ENCODE measurements around the gene SGF29.

SGF29 gene

DNA sequence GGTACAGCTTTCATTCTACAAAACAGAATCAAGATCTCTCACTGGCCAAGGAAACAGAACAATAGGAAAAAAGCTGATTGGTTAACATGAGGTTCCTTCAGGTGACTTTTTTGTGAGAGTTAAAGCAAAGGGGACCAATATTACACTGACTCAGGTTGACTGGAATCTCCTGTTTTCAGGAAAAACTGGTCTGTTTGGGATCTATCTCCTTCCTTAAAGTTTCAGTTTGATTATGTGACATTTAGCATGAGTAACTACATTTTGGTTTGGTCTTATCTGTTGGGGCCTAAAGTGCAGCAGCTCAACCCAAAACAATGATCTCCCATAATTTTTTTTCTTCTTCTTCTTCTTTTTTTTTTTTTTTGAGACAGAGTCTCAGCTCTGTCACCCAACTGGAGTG, 24.6 kb upstream of the SGF29 start:
- no peak overlapping the region for H3K4me3 ChIP-seq (ENCODE audit: low read depth, low read length)
- TF ChIP-seq, protein P1, sequence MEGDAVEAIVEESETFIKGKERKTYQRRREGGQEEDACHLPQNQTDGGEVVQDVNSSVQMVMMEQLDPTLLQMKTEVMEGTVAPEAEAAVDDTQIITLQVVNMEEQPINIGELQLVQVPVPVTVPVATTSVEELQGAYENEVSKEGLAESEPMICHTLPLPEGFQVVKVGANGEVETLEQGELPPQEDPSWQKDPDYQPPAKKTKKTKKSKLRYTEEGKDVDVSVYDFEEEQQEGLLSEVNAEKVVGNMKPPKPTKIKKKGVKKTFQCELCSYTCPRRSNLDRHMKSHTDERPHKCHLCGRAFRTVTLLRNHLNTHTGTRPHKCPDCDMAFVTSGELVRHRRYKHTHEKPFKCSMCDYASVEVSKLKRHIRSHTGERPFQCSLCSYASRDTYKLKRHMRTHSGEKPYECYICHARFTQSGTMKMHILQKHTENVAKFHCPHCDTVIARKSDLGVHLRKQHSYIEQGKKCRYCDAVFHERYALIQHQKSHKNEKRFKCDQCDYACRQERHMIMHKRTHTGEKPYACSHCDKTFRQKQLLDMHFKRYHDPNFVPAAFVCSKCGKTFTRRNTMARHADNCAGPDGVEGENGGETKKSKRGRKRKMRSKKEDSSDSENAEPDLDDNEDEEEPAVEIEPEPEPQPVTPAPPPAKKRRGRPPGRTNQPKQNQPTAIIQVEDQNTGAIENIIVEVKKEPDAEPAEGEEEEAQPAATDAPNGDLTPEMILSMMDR (IDR thresholded peaks at IDR 0.05; ENCODE audit: low read depth, low read length) = no peak
- TF ChIP-seq MYC (IDR thresholded peaks at IDR 0.05; ENCODE audit: low read depth, low read length) (no peak), POLR2A (IDR thresholded peaks at IDR 0.05; ENCODE audit: extremely low read depth, insufficient read length) (no peak)
- TF ChIP-seq, protein P2, sequence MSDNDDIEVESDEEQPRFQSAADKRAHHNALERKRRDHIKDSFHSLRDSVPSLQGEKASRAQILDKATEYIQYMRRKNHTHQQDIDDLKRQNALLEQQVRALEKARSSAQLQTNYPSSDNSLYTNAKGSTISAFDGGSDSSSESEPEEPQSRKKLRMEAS (IDR thresholded peaks at IDR 0.05; ENCODE audit: low read depth, low read length) = no peak
- no peak for DNase-seq (ENCODE audit: low read depth)

DNA sequence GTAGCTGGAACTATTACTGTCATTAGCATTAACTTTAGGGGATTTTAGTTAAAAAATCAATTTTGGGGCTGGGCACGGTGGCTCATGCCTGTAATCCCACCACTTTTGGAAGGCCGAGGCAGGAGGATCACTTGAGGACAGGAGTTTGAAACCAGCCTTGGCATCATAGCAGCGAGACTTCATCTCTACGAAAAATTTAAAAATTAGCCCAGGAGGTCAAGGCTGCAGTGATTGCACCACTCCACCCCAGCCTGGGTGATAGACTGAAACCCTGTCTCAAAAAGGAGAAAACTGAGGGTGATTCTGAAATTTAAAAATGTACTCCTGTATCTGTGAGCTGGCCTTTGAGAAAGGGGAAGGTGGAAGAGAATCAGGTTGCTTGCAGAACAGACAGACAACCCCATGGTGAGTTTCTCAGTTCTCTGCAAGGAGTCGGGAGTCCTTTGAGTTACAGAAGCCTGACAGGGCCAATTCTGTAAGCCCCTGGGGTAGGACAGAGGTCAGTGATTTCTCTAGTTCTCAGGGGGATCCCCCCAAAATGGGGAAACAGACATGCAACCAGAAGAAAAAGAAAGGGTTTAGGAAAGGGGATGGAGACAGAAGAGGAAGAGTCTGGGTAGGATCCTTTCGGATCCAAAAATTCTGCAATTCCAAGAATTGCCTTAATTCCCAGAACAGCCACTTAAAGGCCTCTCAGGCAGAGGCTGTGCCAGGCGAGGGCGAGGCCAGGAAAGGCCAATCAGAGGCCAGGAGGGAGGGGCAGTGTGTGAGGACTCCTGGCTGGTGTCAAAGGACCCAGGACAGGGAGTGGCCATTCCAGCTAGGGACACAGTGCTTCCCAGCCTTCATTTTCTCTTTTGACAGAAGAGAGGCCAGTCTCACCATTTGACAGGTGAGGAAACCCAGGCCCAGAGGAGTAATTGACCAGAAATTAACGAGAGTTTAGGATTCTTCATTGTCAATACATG, 21.7 kb upstream of the SGF29 start:
- H3K4me3 ChIP-seq (ENCODE audit: low read depth, low read length) = no peak overlapping the region
- no peak for DNase-seq (ENCODE audit: low read depth)
- TF ChIP-seq, protein P2 (IDR thresholded peaks at IDR 0.05; ENCODE audit: low read depth, low read length) = no peak
- no peak for TF ChIP-seq POLR2A (IDR thresholded peaks at IDR 0.05; ENCODE audit: extremely low read depth, insufficient read length)
- TF ChIP-seq, protein P1 (IDR thresholded peaks at IDR 0.05; ENCODE audit: low read depth, low read length) = no peak
- no peak for TF ChIP-seq MYC (IDR thresholded peaks at IDR 0.05; ENCODE audit: low read depth, low read length)

DNA sequence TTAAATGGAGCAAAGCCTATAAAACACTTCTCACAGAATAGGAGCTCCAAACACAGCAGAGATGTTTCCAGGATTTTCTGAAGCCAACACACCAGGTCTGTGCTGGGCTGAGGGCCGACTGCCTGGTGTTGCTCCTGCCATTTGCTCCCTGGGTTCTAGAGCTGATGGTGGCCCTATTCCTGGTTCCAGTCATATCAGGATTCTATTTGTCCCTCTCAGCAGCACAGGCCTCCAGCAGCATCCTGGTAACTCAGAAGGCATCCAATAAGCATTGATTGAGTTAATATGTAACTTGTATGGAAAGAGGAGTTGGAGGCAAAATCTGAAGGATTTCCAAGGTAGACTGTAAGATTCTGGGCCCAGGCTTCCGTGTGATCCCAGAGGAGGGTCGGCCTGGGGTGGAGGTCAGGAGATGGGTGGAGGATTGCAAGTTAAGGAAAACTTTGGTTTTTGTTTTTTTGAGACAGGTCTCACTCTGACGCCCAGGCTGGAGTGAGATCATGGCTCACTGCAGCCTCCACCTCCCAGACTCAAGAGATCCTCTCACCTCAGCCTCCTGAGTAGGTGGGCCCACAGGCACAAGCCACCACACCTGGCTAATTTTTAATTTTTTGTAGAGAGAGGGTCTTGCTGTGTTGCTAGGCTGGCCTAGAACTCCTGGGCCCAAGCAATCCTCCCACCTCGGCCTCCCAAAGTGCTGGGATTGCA, 20.6 kb upstream of the SGF29 start:
- DNase-seq (ENCODE audit: low read depth) = no peak
- H3K4me3 ChIP-seq (ENCODE audit: low read depth, low read length) = no peak overlapping the region
- TF ChIP-seq POLR2A (IDR thresholded peaks at IDR 0.05; ENCODE audit: extremely low read depth, insufficient read length) = no peak
- TF ChIP-seq, protein P2 (IDR thresholded peaks at IDR 0.05; ENCODE audit: low read depth, low read length) = no peak
- no peak for TF ChIP-seq MYC (IDR thresholded peaks at IDR 0.05; ENCODE audit: low read depth, low read length)
- TF ChIP-seq, protein P1 (IDR thresholded peaks at IDR 0.05; ENCODE audit: low read depth, low read length) = no peak

DNA sequence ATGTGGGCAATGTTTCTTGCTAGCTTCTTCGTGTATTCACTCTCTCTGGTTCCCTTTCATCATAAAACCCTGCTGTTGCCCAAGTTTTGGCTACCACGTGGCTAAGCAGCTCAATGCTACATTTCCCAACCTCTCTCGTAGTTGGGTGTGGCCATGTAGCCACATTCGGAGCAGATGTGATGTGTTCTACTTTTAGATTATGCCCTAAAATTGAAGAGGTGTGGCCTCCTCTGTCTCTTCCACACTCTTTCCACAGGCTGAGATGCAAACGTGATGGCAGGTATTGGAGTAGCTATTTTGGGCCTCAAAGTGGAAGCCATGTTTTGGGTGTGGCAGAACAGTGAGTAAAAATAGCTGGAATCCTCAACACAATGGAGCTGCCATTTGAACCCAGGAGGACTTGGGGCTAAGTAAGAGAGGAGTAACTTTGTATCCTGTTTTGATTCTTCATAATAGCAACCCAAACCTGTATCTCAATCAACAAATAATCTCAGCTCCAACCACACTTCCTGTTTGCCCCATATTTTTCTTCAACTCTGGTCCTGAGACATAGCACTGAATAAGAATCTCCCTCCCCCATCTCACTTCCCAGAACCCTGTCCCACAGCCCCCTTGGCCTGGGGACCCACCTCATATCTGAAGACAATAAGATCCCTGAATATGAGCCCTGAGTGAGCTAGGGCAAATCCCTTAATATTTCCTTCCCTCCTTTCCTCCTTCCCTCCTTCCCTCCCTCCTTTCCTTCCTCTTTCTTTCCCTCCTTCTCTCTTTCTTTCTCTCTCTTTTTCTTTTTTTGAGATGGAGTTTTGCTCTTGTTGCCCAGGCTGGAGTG, 19.0 kb upstream of the SGF29 start:
- TF ChIP-seq, protein P2 (IDR thresholded peaks at IDR 0.05; ENCODE audit: low read depth, low read length) = peak; percentile 98
- TF ChIP-seq MYC (IDR thresholded peaks at IDR 0.05; ENCODE audit: low read depth, low read length) = peak; percentile 99
- TF ChIP-seq, protein P1 (IDR thresholded peaks at IDR 0.05; ENCODE audit: low read depth, low read length) = no peak
- peak; percentile 93 for DNase-seq (ENCODE audit: low read depth)
- no peak overlapping the region for H3K4me3 ChIP-seq (ENCODE audit: low read depth, low read length)

DNA sequence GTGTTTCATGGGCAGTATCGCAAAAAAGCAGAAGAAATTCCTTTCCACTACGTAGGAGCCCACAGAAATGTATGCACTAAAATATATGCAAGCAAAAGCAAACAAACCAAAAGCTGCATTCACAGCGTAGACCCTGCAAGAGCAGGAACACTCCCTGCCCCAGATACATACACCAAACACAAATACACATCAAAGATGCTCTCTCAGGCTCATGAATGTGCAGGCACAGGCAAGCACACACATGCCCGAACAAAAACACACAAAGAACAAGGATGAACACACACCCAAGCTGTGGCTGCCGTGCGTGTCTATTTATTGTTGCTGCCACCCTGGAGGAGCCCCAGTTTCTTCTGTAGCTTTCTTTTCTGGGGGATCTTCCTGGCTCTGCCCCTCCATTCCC, 16.6 kb upstream of the SGF29 start:
- H3K4me3 ChIP-seq (ENCODE audit: low read depth, low read length) = no peak overlapping the region
- DNase-seq (ENCODE audit: low read depth) = no peak
- TF ChIP-seq, protein P1 (IDR thresholded peaks at IDR 0.05; ENCODE audit: low read depth, low read length) = no peak
- TF ChIP-seq, protein P2 (IDR thresholded peaks at IDR 0.05; ENCODE audit: low read depth, low read length) = no peak
- TF ChIP-seq MYC (IDR thresholded peaks at IDR 0.05; ENCODE audit: low read depth, low read length) = no peak
- TF ChIP-seq POLR2A (IDR thresholded peaks at IDR 0.05; ENCODE audit: extremely low read depth, insufficient read length) = no peak

All from NB4 (cell line).